ENCODE measurements around the gene CDK9.

The CDK9 gene

GRCh38 chr9:127803507-127804352, 17.9 kb downstream of the CDK9 start:
- H3K4me1 ChIP-seq (ENCODE audit: control insufficient read depth, insufficient read depth, low read length) = 0 out of 2 replicates have a peak, but pooled peaks cover 2% of the 10 kb centered on the region
- no peaks in the 10 kb centered on the region for H3K9me3 ChIP-seq (ENCODE audit: control insufficient read depth, insufficient read depth, low read length)
- no CpG with 5 or more reads among the region's 18 CpGs for WGBS (ENCODE audit: insufficient coverage, insufficient read length)
- H3K4me3 ChIP-seq (ENCODE audit: low read length) = peak overlapping the region; percentile 77; the same call in 1 of the 2 replicates
- peaks cover 15% of the 10 kb centered on the region for H3K36me3 ChIP-seq (ENCODE audit: control insufficient read depth, insufficient read depth, low read length)
- no peaks in the 10 kb centered on the region for H3K27me3 ChIP-seq (ENCODE audit: control insufficient read depth, insufficient read depth, low read length)
- H3K27ac ChIP-seq (ENCODE audit: low read length) = no peak overlapping the region
- DNase-seq (ENCODE audit: low read depth, low spot score) = no peak

- WGBS (ENCODE audit: insufficient coverage, insufficient read length) = no CpG with 5 or more reads among the region's 8 CpGs
- no peaks in the 10 kb centered on the region for H3K9me3 ChIP-seq (ENCODE audit: control insufficient read depth, insufficient read depth, low read length)
- peaks cover 3% of the 10 kb centered on the region; the same call in 1 of the 2 replicates for H3K4me1 ChIP-seq (ENCODE audit: control insufficient read depth, insufficient read depth, low read length)
- no peaks in the 10 kb centered on the region for H3K27me3 ChIP-seq (ENCODE audit: control insufficient read depth, insufficient read depth, low read length)
- H3K4me3 ChIP-seq (ENCODE audit: low read length) = no peak overlapping the region
- no peak overlapping the region for H3K27ac ChIP-seq (ENCODE audit: low read length)
- peaks cover 17% of the 10 kb centered on the region for H3K36me3 ChIP-seq (ENCODE audit: control insufficient read depth, insufficient read depth, low read length)
- DNase-seq (ENCODE audit: low read depth, low spot score) = no peak
Observed at GRCh38 chr9:127805620-127806019, 19.8 kb downstream of the CDK9 start.

GRCh38 chr9:127806871-127807270, 21.0 kb downstream of the CDK9 start:
- Histone ChIP-seq H3K4me3 (ENCODE audit: low read length) (no peak overlapping the region), H3K27ac (ENCODE audit: low read length) (no peak overlapping the region), H3K36me3 (ENCODE audit: control insufficient read depth, insufficient read depth, low read length) (peaks cover 18% of the 10 kb centered on the region), H3K9me3 (ENCODE audit: control insufficient read depth, insufficient read depth, low read length) (no peaks in the 10 kb centered on the region), H3K27me3 (ENCODE audit: control insufficient read depth, insufficient read depth, low read length) (no peaks in the 10 kb centered on the region), H3K4me1 (ENCODE audit: control insufficient read depth, insufficient read depth, low read length) (peaks cover 3% of the 10 kb centered on the region; the same call in 1 of the 2 replicates)
- WGBS (ENCODE audit: insufficient coverage, insufficient read length) = no CpG with 5 or more reads among the region's 14 CpGs
- DNase-seq (ENCODE audit: low read depth, low spot score) = no peak

- Histone ChIP-seq H3K4me3 (ENCODE audit: low read length) (no peak overlapping the region), H3K36me3 (ENCODE audit: control insufficient read depth, insufficient read depth, low read length) (peaks cover 25% of the 10 kb centered on the region), H3K9me3 (ENCODE audit: control insufficient read depth, insufficient read depth, low read length) (no peaks in the 10 kb centered on the region), H3K27ac (ENCODE audit: low read length) (no peak overlapping the region), H3K4me1 (ENCODE audit: control insufficient read depth, insufficient read depth, low read length) (peaks cover 3% of the 10 kb centered on the region; the same call in 1 of the 2 replicates), H3K27me3 (ENCODE audit: control insufficient read depth, insufficient read depth, low read length) (no peaks in the 10 kb centered on the region)
- no peak for DNase-seq (ENCODE audit: low read depth, low spot score)
- no CpG with 5 or more reads among the region's 17 CpGs for WGBS (ENCODE audit: insufficient coverage, insufficient read length)
Observed at GRCh38 chr9:127808347-127809001, 22.6 kb downstream of the CDK9 start.

- no peak overlapping the region for H3K27ac ChIP-seq (ENCODE audit: low read length)
- no peak for DNase-seq (ENCODE audit: low read depth, low spot score)
- peaks cover 31% of the 10 kb centered on the region for H3K36me3 ChIP-seq (ENCODE audit: control insufficient read depth, insufficient read depth, low read length)
- H3K9me3 ChIP-seq (ENCODE audit: control insufficient read depth, insufficient read depth, low read length) = no peaks in the 10 kb centered on the region
- no peaks in the 10 kb centered on the region for H3K27me3 ChIP-seq (ENCODE audit: control insufficient read depth, insufficient read depth, low read length)
- peaks cover 2% of the 10 kb centered on the region; the same call in 1 of the 2 replicates for H3K4me1 ChIP-seq (ENCODE audit: control insufficient read depth, insufficient read depth, low read length)
- no CpG with 5 or more reads among the region's 9 CpGs for WGBS (ENCODE audit: insufficient coverage, insufficient read length)
- H3K4me3 ChIP-seq (ENCODE audit: low read length) = no peak overlapping the region
Observed at GRCh38 chr9:127809002-127809539, 23.2 kb downstream of the CDK9 start.

- H3K27ac ChIP-seq (ENCODE audit: low read length) = no peak overlapping the region
- H3K9me3 ChIP-seq (ENCODE audit: control insufficient read depth, insufficient read depth, low read length) = no peaks in the 10 kb centered on the region
- DNase-seq (ENCODE audit: low read depth, low spot score) = no peak
- no peak overlapping the region for H3K4me3 ChIP-seq (ENCODE audit: low read length)
- H3K4me1 ChIP-seq (ENCODE audit: control insufficient read depth, insufficient read depth, low read length) = peaks cover 2% of the 10 kb centered on the region; the same call in 1 of the 2 replicates
- H3K36me3 ChIP-seq (ENCODE audit: control insufficient read depth, insufficient read depth, low read length) = peaks cover 33% of the 10 kb centered on the region
- WGBS (ENCODE audit: insufficient coverage, insufficient read length) = no CpG with 5 or more reads among the region's 57 CpGs
- no peaks in the 10 kb centered on the region for H3K27me3 ChIP-seq (ENCODE audit: control insufficient read depth, insufficient read depth, low read length)
Observed at GRCh38 chr9:127809540-127810377, 23.9 kb downstream of the CDK9 start.

GRCh38 chr9:127810378-127811187, 24.7 kb downstream of the CDK9 start:
- H3K27ac ChIP-seq (ENCODE audit: low read length) = no peak overlapping the region
- no CpG with 5 or more reads among the region's 10 CpGs for WGBS (ENCODE audit: insufficient coverage, insufficient read length)
- DNase-seq (ENCODE audit: low read depth, low spot score) = no peak
- H3K4me3 ChIP-seq (ENCODE audit: low read length) = no peak overlapping the region
- no peaks in the 10 kb centered on the region for H3K9me3 ChIP-seq (ENCODE audit: control insufficient read depth, insufficient read depth, low read length)
- H3K4me1 ChIP-seq (ENCODE audit: control insufficient read depth, insufficient read depth, low read length) = peaks cover 2% of the 10 kb centered on the region; the same call in 1 of the 2 replicates
- peaks cover 37% of the 10 kb centered on the region for H3K36me3 ChIP-seq (ENCODE audit: control insufficient read depth, insufficient read depth, low read length)
- no peaks in the 10 kb centered on the region for H3K27me3 ChIP-seq (ENCODE audit: control insufficient read depth, insufficient read depth, low read length)

GRCh38 chr9:127812011-127812410, 26.2 kb downstream of the CDK9 start:
- no peak overlapping the region for H3K27ac ChIP-seq (ENCODE audit: low read length)
- H3K36me3 ChIP-seq (ENCODE audit: control insufficient read depth, insufficient read depth, low read length) = peaks cover 38% of the 10 kb centered on the region

GRCh38 chr9:127812936-127813675, 27.3 kb downstream of the CDK9 start:
- Histone ChIP-seq H3K27me3 (ENCODE audit: control insufficient read depth, insufficient read depth, low read length) (no peaks in the 10 kb centered on the region), H3K36me3 (ENCODE audit: control insufficient read depth, insufficient read depth, low read length) (peaks cover 30% of the 10 kb centered on the region), H3K4me3 (ENCODE audit: low read length) (no peak overlapping the region), H3K27ac (ENCODE audit: low read length) (no peak overlapping the region), H3K4me1 (ENCODE audit: control insufficient read depth, insufficient read depth, low read length) (peaks cover 2% of the 10 kb centered on the region; the same call in 1 of the 2 replicates), H3K9me3 (ENCODE audit: control insufficient read depth, insufficient read depth, low read length) (no peaks in the 10 kb centered on the region)
- no peak for DNase-seq (ENCODE audit: low read depth, low spot score)
- WGBS (ENCODE audit: insufficient coverage, insufficient read length) = no CpG with 5 or more reads among the region's 19 CpGs

More at GRCh38 chr9:127812011-127812410, 26.2 kb downstream of the CDK9 start:
- WGBS (ENCODE audit: insufficient coverage, insufficient read length) = no CpG with 5 or more reads among the region's 6 CpGs
- H3K4me3 ChIP-seq (ENCODE audit: low read length) = no peak overlapping the region
- H3K4me1 ChIP-seq (ENCODE audit: control insufficient read depth, insufficient read depth, low read length) = peaks cover 2% of the 10 kb centered on the region; the same call in 1 of the 2 replicates
- no peaks in the 10 kb centered on the region for H3K9me3 ChIP-seq (ENCODE audit: control insufficient read depth, insufficient read depth, low read length)
- H3K27me3 ChIP-seq (ENCODE audit: control insufficient read depth, insufficient read depth, low read length) = no peaks in the 10 kb centered on the region
- DNase-seq (ENCODE audit: low read depth, low spot score) = no peak

Data from iPS DF 6.9 (cell line).